GM19455 (cell line): Measurements from ENCODE around the gene SLC13A5.
A peak's percentile ranks its signal among the peaks of the same experiment; 100 is the strongest.

Experiments
- ATAC-seq: cut with Tn5 transposase; IDR thresholded peaks from one replicate; pipeline ENCODE4 v1.9.1; 2021; ENCODE audit not compliant: unreplicated experiment

The SLC13A5 gene

DNA sequence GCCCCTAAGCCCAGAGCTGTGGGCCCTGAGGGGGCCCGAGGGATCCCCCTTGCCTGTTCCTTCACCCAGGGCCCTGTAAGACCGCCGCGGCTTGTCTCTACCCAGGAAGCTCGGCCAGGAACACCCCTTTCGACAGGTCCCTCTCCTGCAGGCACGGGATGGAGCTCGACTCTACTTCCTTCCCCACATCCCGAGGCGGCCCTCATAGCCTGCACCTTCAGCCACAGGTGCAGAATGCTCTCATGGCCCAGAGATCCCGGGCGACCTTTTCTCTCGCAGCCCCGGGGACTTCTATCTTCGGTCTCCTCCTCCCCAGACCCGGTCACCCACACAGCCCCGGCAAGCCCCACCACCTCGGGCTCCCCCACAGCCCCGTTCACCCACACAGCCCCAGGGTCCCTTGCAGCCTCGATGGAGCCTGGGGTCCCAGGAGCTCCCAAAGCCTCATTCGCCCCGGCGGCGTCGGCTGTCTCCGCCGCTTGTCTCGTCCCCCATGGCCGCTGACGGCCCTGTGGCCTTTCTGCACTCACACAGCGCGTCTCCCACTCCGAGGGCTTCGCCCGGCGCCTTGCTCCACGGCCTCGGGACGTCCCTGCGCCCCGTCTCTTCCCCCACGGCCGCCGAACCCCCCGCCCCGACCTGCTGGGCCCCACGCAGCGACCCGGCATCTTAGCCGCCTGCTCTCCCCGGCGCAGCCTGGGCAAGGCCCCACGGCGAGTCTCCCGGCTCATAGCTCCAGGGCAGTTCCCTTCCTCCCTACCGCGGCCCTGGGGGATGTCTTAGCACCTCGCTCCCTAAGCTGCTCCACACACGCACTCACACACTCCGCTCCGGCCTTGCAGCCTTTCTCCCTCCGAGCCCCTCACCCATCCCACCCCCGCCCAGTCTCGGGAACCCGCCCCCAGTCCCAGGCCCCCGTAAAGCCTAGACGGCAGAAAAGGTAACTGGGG lies 73.3 kb downstream of the SLC13A5 start:
- peak; percentile 5 for ATAC-seq

DNA sequence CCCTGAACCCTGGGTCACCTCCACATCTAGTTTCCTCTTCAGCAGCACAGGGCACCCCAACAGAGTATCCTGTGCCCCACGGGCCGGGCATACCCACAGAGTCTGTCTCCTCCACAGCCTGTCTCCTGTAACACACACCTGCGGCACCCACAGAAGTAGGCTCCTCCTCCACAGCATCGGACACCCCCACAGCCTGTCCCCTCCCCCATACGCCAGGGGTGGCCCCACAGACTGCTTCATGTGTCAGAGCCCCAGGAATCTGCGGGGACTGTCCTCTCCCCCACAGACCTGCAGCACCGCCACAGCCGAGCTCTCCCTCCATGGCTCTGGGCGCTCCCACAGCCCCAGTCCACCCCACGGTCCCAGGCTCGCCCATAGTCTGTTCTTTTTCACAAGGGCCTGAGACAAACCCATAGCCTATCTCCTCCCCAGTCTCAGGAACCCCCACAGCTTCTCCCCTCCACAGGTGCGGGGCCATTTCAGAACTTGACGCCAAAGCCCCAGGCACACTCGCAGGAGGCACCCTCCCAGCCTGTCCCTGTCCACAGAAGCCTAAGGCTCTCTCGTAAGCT lies 74.1 kb downstream of the SLC13A5 start:
- ATAC-seq = no peak

DNA sequence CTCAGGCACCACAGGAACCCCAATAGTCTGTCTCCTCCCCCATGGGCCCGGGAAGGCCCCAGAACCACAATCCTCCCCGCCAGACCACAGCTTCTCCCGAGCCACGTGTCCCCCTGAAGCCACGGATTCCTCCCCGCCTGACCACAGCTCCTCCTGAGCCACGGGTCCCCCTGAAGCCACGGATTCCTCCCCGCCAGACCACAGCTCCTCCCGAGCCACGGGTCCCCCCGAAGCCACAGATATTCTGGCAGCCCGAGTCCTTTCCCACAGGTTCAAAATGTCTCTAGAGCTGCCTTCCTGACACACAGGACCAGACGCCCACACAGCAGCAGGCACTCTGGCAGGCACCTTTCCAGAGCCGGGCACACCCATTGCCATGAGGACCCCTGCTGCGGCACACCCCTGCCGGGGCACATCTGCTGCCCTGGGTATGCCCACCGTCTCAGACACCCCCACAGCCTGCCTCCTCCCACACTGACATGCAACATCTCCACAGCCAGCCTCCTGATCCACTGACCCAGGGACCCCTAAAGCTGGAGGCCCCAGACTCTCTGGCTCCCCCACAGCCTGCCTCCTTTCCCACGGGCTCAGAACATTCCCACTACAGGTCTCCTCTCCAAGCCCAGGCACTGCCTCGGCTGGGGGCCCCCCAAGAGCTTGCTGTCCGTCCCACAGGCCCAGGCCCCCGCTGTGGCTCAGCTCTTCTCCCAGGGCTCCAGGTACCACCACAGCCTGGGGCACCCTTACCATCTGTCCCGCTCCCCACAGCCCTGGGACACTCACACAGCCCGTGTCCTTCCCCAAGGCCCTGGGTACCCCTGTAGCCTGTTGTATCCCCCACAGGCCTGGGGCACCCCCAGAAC lies 74.9 kb downstream of the SLC13A5 start:
- no peak for ATAC-seq

DNA sequence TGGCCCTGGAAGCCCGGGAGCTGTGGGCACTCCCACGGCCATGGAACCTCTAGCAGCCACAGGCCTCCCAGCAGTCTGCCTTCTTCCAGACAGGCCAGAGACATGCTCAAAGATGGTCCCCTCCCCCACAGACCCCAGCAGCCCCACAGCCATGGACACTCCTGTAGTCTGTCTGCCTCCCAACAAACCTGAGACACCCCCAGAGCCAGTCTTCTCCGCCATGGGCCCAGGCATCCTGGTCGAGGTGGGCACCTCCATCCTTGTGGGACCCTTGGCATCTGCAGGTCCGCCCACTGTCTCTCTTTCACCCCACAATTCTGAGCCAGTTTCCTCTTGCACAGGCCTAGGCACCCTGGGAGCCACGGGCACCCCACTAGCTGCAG lies 75.7 kb downstream of the SLC13A5 start:
- no peak for ATAC-seq

DNA sequence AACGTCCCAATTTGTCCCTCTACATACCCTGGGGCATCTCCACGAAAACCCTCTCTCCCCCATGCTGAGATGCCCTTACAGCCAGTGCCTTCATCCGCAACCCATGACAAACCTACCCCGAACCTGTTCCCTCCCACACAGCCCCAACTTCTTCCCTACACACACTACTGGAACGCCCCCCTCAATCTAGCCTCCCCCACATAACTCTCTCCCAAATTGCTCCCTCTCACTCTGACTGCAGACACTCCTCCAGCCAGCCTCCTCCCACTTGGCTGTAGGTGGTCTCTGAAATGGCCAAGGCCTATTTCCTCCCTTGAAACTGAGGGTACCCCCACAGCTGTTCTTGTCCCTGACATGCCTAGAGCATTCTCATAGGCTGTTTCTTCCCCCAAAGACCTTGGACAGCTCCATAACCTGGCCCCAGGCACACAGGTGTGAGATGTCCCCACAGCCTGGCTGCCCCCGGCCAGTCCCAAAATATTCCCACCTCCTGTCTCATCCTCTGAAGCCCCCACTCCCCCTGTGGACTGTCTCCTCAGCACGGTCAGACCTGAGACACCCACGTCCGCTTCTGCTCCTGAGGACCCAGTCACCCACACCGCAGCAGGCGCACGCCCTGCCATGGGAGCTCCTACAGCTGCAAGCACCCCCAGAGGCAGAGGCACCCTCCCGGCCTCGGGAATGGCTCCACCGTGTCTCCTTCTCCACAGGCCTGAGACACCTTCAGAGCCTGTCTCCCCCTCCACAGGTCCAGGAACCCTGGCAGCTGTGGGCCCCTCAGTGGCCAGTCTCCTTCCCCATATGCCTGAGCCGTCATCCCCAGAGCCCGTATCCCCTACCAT lies 76.3 kb downstream of the SLC13A5 start:
- no peak for ATAC-seq

DNA sequence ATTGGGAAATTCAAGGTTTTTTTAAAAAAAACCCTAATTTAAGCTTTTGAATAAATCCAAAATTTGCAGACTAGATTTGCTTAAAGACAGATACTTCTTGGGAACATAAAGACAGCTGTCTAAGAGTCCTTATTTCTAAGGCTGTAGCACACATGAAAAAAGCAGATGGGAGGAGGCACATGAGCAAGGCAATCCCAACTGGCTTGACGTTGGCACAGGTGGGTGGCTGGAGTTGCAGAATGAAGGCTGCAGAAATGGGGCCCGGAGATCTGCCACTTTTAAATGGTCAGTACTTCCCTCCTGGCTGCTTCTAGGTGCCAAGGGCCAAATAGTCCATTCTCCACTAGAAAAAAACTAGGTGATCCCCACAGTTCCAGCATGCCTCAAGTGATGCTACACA lies 77.1 kb downstream of the SLC13A5 start:
- no peak for ATAC-seq
